SU-DHL-6 (cell line): ENCODE measurements around the gene PRKCD.

Experiments used
- H2AFZ ChIP-seq: fragments of 200-600 bp; sonication (generic); 2 replicates; pipeline ENCODE4 v1.6.1; 2014; ENCODE audit warnings: low read depth, mild to moderate bottlenecking, moderate library complexity, mixed read lengths, antibody characterized with exemption, low read length; ENCODE audit not compliant: severe bottlenecking
- H3F3A ChIP-seq: fragments of 200-600 bp; shearing (Covaris generic); 2 replicates; pipeline ENCODE4 v1.6.0; 2016; ENCODE audit warnings: antibody characterized with exemption, mild to moderate bottlenecking; ENCODE audit not compliant: insufficient read depth
- H3K27ac ChIP-seq: fragments of 200-600 bp; sonication (generic); 2 replicates; pipeline ENCODE4 v1.5.1; 2016; ENCODE audit warnings: low read depth, mild to moderate bottlenecking, low read length, moderate library complexity, mixed read lengths
- H3K27me3 ChIP-seq: fragments of 200-600 bp; sonication (generic), shearing (Covaris generic); 2 replicates; pipeline ENCODE4 v1.6.0; 2014; ENCODE audit warnings: mild to moderate bottlenecking, low read length
- H3K36me3 ChIP-seq: fragments of 200-600 bp; sonication (generic); 2 replicates; pipeline ENCODE4 v1.6.1; 2014; ENCODE audit warnings: mild to moderate bottlenecking, low read length, mixed read lengths
- H3K4me2 ChIP-seq: fragments of 300-600, 200-600 bp; shearing (Covaris generic), sonication (generic); 2 replicates; pipeline ENCODE4 v1.6.0; 2014; ENCODE audit warnings: low read length, low read depth, mild to moderate bottlenecking; ENCODE audit not compliant: poor library complexity, severe bottlenecking
- H3K4me3 ChIP-seq: fragments of 200-600 bp; sonication (generic); 2 replicates; pipeline ENCODE4 v1.5.1; 2014; ENCODE audit warnings: antibody characterized with exemption, low read length, mild to moderate bottlenecking, mixed read lengths; ENCODE audit not compliant: insufficient read depth, poor library complexity, severe bottlenecking
- H3K79me2 ChIP-seq: fragments of 200-600 bp; sonication (generic); 2 replicates; pipeline ENCODE4 v1.6.1; 2014; ENCODE audit warnings: mild to moderate bottlenecking, low read length, moderate library complexity; ENCODE audit not compliant: insufficient read depth
- H3K9ac ChIP-seq: fragments of 200-600 bp; sonication (generic); 2 replicates; pipeline ENCODE4 v1.7.0; 2014; ENCODE audit warnings: mild to moderate bottlenecking, low read length
- H3K9me2 ChIP-seq: fragments of 200-600 bp; sonication (generic); replicated peaks from 2 replicates; pipeline ENCODE4 v1.6.1; 2014; ENCODE audit warnings: low read length; ENCODE audit not compliant: insufficient read depth
- H3K9me3 ChIP-seq: fragments of 200-600 bp; sonication (generic); 2 replicates; pipeline ENCODE4 v1.6.1; 2014; ENCODE audit warnings: low read length, mixed read lengths; ENCODE audit not compliant: insufficient read depth
- H4K20me1 ChIP-seq: fragments of 200-600 bp; sonication (generic); 2 replicates; pipeline ENCODE4 v1.6.1; 2014; ENCODE audit warnings: low read depth, mild to moderate bottlenecking, antibody characterized with exemption, low read length, moderate library complexity, mixed read lengths
- CTCF ChIP-seq: fragments of 200-600 bp; sonication (generic); IDR thresholded peaks from one replicate; pipeline ENCODE4 v1.5.1; 2017; ENCODE audit warnings: antibody characterized with exemption, mild to moderate bottlenecking, low read length, moderate library complexity; ENCODE audit not compliant: insufficient read depth, poor library complexity, severe bottlenecking
- EZH2phosphoT487 ChIP-seq: fragments of 200-600 bp; sonication (generic), shearing (Covaris generic); conservative IDR thresholded peaks from 2 replicates; pipeline ENCODE4 v1.6.1; 2018; ENCODE audit warnings: mild to moderate bottlenecking, antibody characterized with exemption, low read length, moderate library complexity, mixed read lengths

PRKCD gene

GRCh38 chr3:53224026-53224425, 63.0 kb downstream of the PRKCD start:
- H3K4me3 ChIP-seq: no peak overlapping the region
- H3K79me2 ChIP-seq: peaks cover 8% of the 10 kb centered on the region
- H3K27me3 ChIP-seq: no peaks in the 10 kb centered on the region
- TF ChIP-seq EZH2phosphoT487 (no peak), CTCF (no peak)
- peaks cover 3% of the 10 kb centered on the region; the same call in 1 of the 2 replicates for H4K20me1 ChIP-seq
- no peaks in the 10 kb centered on the region for H3K9me3 ChIP-seq
- H3K9me2 ChIP-seq: no peaks in the 10 kb centered on the region
- H3K4me2 ChIP-seq: no peak overlapping the region
- H2AFZ ChIP-seq: no peak overlapping the region
- no peaks in the 10 kb centered on the region for H3K36me3 ChIP-seq
- peaks cover 43% of the 10 kb centered on the region for H3F3A ChIP-seq
- H3K27ac ChIP-seq: no peak overlapping the region
- H3K9ac ChIP-seq: no peak overlapping the region

- H3K27ac ChIP-seq: no peak overlapping the region
- H3K4me2 ChIP-seq: no peak overlapping the region
Measured at GRCh38 chr3:53224536-53224935, 63.5 kb downstream of the PRKCD start.

GRCh38 chr3:53225181-53225580, 64.2 kb downstream of the PRKCD start:
- no peak overlapping the region for H3K27ac ChIP-seq
- no peaks in the 10 kb centered on the region for H3K9me3 ChIP-seq
- peaks cover 4% of the 10 kb centered on the region for H3K79me2 ChIP-seq
- H3K9ac ChIP-seq: no peak overlapping the region
- peaks cover 3% of the 10 kb centered on the region; the same call in 1 of the 2 replicates for H4K20me1 ChIP-seq
- TF ChIP-seq EZH2phosphoT487: no peak
- TF ChIP-seq CTCF: no peak
- H2AFZ ChIP-seq: no peak overlapping the region
- H3K4me2 ChIP-seq: no peak overlapping the region
- H3F3A ChIP-seq: peaks cover 50% of the 10 kb centered on the region
- no peaks in the 10 kb centered on the region for H3K27me3 ChIP-seq
- no peaks in the 10 kb centered on the region for H3K36me3 ChIP-seq
- H3K4me3 ChIP-seq: no peak overlapping the region
- H3K9me2 ChIP-seq: no peaks in the 10 kb centered on the region

More at GRCh38 chr3:53224536-53224935, 63.5 kb downstream of the PRKCD start:
- peaks cover 3% of the 10 kb centered on the region; the same call in 1 of the 2 replicates for H4K20me1 ChIP-seq
- no peak overlapping the region for H3K4me3 ChIP-seq
- H2AFZ ChIP-seq: no peak overlapping the region
- TF ChIP-seq EZH2phosphoT487: no peak
- TF ChIP-seq CTCF: no peak
- H3K9me2 ChIP-seq: no peaks in the 10 kb centered on the region
- H3K36me3 ChIP-seq: no peaks in the 10 kb centered on the region
- peaks cover 8% of the 10 kb centered on the region for H3K79me2 ChIP-seq
- no peak overlapping the region for H3K9ac ChIP-seq
- peaks cover 48% of the 10 kb centered on the region for H3F3A ChIP-seq
- H3K27me3 ChIP-seq: no peaks in the 10 kb centered on the region
- no peaks in the 10 kb centered on the region for H3K9me3 ChIP-seq

- H4K20me1 ChIP-seq: peaks cover 3% of the 10 kb centered on the region; the same call in 1 of the 2 replicates
- peaks cover 53% of the 10 kb centered on the region for H3F3A ChIP-seq
- H3K36me3 ChIP-seq: no peaks in the 10 kb centered on the region
Measured at GRCh38 chr3:53225651-53226050, 64.6 kb downstream of the PRKCD start.

More at GRCh38 chr3:53225651-53226050, 64.6 kb downstream of the PRKCD start:
- Histone ChIP-seq H3K9me2 (no peaks in the 10 kb centered on the region), H3K27ac (no peak overlapping the region), H3K4me3 (no peak overlapping the region), H2AFZ (no peak overlapping the region), H3K4me2 (no peak overlapping the region), H3K27me3 (no peaks in the 10 kb centered on the region), H3K9me3 (no peaks in the 10 kb centered on the region), H3K79me2 (no peaks in the 10 kb centered on the region; the same call in 1 of the 2 replicates), H3K9ac (no peak overlapping the region)
- TF ChIP-seq CTCF (no peak), EZH2phosphoT487 (no peak)
